Adipocyte (in vitro differentiated cells): Measurements from ENCODE around the gene ANO10.

Experiments used
- DNase-seq: peaks from one replicate; pipeline ENCODE4 v3.0.0-alpha.2; 2015; ENCODE audit warnings: low read depth
- H3K27me3 ChIP-seq: replicated peaks from 2 replicates; pipeline ENCODE4 v1.7.0; 2013; ENCODE audit warnings: mild to moderate bottlenecking, low read length, moderate library complexity; ENCODE audit not compliant: control insufficient read depth, insufficient read depth
- H3K36me3 ChIP-seq: 2 replicates; pipeline ENCODE4 v1.7.0; 2013; ENCODE audit warnings: low read length, mild to moderate bottlenecking, moderate library complexity; ENCODE audit not compliant: control insufficient read depth, insufficient read depth, severe bottlenecking
- H3K4me1 ChIP-seq: 2 replicates; pipeline ENCODE4 v1.7.0; 2013; ENCODE audit warnings: mild to moderate bottlenecking, low read length, moderate library complexity; ENCODE audit not compliant: control insufficient read depth, insufficient read depth
- H3K4me3 ChIP-seq: 2 replicates; pipeline ENCODE4 v1.7.0; 2013; ENCODE audit warnings: mild to moderate bottlenecking, low read length, moderate library complexity
- H3K9ac ChIP-seq: 2 replicates; pipeline ENCODE4 v1.7.0; 2013; ENCODE audit warnings: mild to moderate bottlenecking, low read length, moderate library complexity
- H3K9me3 ChIP-seq: 2 replicates; pipeline ENCODE4 v1.7.0; 2013; ENCODE audit warnings: mild to moderate bottlenecking, low read length, moderate library complexity; ENCODE audit not compliant: control insufficient read depth

Gene ANO10

DNA sequence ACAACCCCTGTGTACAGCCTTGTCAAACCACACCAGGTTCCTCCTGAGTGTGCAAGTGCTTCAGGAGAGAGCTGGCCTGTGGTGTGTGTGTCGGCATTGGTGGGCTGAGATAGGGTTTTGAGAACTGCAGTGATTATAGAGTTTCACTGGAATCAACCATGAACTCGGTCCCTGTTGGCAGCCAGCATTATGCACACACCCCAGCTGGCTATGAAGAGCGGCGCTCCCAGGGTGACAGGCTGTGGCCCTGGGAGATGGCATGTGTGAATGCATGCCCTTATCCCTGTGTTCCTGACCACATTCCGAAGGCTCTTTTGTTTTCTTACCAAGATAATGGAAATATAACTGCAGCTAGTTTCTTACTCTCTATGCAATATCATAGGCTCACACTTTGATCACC, 233.6 kb downstream of the ANO10 start:
- no peaks in the 10 kb centered on the region for H3K27me3 ChIP-seq
- H3K4me1 ChIP-seq, result no peaks in the 10 kb centered on the region
- no peak overlapping the region for H3K4me3 ChIP-seq
- no peak for DNase-seq
- no peaks in the 10 kb centered on the region for H3K36me3 ChIP-seq
- H3K9ac ChIP-seq, result no peak overlapping the region
- peaks cover 3% of the 10 kb centered on the region for H3K9me3 ChIP-seq

DNA sequence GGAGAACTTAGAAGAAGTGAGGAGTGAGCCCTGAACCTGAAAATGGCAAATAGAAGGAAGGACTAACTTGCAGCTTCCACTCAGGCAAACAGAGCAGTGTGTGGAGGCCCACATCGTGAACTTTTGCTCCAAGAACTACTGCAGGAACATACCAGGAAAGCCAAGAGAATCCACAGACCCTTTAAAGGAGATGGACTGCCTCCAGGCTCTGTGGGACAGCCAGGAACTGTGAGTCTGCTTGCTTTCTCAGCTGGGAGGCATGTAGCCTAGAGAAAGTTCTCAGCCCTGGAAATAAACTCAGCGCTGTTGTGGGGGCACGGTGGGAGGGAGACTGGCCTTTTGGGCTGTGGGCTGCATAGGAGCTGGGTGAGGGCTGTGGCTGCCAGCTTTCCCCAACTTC, 242.5 kb downstream of the ANO10 start:
- peaks cover 23% of the 10 kb centered on the region for H3K4me1 ChIP-seq
- DNase-seq, result peak; percentile 77
- no peaks in the 10 kb centered on the region for H3K36me3 ChIP-seq
- H3K9me3 ChIP-seq, result no peaks in the 10 kb centered on the region
- peak overlapping the region; percentile 9 for H3K4me3 ChIP-seq
- no peaks in the 10 kb centered on the region for H3K27me3 ChIP-seq
- peak overlapping the region; percentile 17 for H3K9ac ChIP-seq

DNA sequence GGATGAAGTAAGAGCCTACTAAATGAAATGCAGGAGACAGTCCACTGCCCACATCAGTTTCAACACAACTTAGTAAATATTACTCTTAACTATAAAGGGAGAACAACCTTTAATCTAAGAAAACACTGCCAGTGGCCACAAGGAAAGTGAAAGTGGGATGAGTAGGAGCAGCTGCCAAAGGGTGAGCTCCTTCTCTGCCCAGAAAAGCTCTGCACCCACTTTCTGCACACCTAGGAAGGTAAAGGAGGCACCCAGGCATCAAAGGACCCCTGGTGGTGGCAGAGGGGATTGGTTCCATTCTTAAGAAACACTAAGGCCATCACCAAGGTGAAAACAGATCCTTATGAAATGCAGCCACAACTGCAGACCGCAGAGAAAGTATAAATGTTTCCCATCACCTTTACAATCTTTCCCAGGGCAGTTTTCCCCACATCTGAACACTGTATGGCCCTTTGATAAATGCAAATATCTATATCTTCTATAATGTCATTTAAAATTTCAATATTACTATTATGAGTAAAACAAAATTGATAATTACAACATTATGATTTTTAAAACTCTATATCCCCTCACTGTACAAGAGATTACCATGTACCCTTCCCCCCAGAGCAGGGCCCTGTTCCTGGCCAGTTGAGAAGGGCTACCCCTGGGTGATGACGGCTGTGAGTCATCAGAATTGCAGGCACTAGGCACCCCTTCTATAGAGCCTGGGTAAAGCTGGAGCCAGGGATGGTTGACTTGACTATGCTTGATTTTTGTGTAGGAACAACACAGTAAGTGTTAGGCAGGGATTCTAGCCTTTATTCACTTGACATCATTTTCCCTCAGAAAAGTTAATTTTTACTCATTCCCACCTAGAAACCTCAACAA, 243.5 kb downstream of the ANO10 start:
- H3K27me3 ChIP-seq, result no peaks in the 10 kb centered on the region
- peak overlapping the region; percentile 36 for H3K4me3 ChIP-seq
- peak; percentile 52 for DNase-seq
- H3K9ac ChIP-seq, result peak overlapping the region; percentile 17
- no peaks in the 10 kb centered on the region for H3K36me3 ChIP-seq
- H3K4me1 ChIP-seq, result peaks cover 23% of the 10 kb centered on the region
- no peaks in the 10 kb centered on the region for H3K9me3 ChIP-seq

DNA sequence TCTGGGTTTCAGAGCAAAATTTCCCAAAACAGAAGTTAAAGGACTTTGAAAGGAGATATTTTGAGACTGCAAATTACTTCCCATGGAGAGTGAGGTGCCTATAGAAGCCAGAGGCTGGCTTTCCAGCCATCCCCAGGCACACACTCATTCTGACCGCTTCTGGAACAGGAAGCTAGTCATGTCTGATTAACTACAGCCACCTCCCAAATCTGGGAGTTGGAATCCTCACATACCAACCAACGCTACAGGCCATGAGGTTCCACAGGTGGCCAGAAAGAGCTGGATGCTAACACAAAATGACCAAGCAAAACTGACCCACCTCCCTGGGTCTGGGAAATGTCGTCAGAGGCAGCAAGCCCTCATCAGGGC, 248.3 kb downstream of the ANO10 start:
- Histone ChIP-seq H3K9ac (no peak overlapping the region), H3K4me1 (peaks cover 9% of the 10 kb centered on the region), H3K9me3 (no peaks in the 10 kb centered on the region), H3K4me3 (no peak overlapping the region), H3K36me3 (no peaks in the 10 kb centered on the region), H3K27me3 (no peaks in the 10 kb centered on the region)
- DNase-seq, result no peak

DNA sequence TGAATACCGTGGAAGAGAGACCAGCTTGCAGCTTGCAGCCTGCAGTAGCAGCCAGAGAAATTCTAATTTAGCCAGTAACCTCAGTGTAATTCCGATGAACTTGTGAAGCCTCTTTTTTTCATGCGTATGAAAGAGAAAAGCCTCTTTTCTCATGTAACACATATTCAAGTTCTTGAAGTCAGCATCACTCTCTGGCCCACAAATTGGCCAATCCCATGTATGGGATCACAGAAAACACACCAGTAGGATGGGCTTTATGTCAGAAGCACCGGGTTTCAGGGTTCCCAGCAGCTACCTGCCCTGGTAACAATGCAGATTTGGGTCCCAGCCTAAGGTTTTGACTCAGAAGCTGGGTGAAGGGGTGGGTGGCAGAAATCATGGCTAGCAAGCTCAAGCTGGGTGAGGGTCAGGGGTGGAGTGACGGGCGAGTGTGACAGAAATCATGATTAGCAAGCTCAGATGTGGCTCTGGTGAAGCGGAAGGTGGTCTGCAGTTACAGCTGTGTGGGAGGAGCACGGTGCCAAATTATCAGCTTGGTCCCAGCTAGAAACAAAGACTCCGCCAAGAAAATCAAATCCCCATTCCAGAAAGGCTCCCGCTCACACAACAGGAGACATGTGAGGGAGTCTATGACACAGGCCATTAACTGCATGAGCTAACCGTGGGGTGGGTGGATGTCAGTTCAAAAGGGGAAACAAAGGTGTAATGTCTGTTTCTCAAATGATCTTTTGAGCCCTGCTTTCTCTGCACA, 248.8 kb downstream of the ANO10 start:
- Histone ChIP-seq H3K9ac (no peak overlapping the region), H3K36me3 (no peaks in the 10 kb centered on the region), H3K4me1 (peaks cover 4% of the 10 kb centered on the region), H3K27me3 (no peaks in the 10 kb centered on the region), H3K9me3 (no peaks in the 10 kb centered on the region), H3K4me3 (no peak overlapping the region)
- DNase-seq, result no peak

DNA sequence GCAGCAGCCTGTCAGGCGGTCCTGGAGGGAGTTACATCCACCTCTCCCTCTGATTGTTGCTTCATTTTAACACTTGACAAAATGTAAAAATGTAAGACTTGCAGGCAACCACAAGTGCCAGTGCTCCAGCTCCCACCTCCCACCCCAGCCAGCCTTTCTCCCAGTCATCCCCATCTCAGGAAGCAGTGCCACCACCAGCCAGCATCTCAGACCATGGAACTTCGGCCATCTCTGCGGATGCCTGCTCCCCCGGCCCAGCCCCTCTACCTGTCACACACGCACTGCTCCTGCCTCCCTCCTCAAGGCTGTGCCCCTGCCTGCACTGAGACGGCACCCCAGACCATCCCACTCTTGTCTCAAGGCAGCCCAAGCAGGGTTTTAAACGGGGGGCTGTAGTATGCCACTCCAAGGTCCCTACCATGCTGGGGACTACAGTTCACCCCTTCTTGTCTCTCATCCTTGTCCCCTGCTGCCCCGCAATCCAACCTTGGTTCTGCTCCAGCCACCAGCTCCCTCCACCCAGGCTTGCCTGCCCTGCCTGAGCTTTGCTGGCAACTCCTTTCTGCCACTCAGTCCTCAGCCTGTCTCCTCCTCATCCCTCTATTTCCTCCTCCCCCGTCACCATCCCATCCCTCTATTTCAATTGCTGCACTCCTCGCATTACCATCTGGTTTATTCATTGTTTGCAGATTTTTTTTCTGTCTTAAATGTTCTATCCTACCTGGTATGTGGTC, 249.6 kb downstream of the ANO10 start:
- Histone ChIP-seq H3K9me3 (no peaks in the 10 kb centered on the region), H3K4me3 (no peak overlapping the region), H3K4me1 (no peaks in the 10 kb centered on the region), H3K36me3 (no peaks in the 10 kb centered on the region), H3K27me3 (no peaks in the 10 kb centered on the region), H3K9ac (no peak overlapping the region)
- no peak for DNase-seq

DNA sequence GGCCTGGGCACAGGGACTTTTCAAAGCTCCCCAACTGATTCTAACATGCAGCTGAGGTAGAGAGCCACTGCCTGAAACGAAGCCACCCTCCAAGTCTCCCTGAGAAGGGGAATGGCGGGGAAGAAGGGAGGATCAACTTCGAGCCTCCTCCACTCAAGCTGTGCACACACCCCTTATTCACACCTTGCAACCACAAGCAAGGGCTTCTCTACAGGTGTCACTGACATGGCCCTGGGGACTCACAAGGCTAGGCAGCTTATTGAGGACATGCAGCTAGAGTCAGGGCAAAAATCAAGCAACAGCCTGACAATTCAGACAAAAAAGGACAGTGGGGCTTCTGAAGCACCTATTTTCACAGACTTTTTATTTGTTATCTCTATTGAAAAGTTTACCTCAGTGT, 250.3 kb downstream of the ANO10 start:
- Histone ChIP-seq H3K36me3 (no peaks in the 10 kb centered on the region), H3K4me3 (no peak overlapping the region), H3K27me3 (no peaks in the 10 kb centered on the region), H3K9me3 (no peaks in the 10 kb centered on the region), H3K4me1 (peaks cover 5% of the 10 kb centered on the region), H3K9ac (no peak overlapping the region)
- DNase-seq, result no peak

DNA sequence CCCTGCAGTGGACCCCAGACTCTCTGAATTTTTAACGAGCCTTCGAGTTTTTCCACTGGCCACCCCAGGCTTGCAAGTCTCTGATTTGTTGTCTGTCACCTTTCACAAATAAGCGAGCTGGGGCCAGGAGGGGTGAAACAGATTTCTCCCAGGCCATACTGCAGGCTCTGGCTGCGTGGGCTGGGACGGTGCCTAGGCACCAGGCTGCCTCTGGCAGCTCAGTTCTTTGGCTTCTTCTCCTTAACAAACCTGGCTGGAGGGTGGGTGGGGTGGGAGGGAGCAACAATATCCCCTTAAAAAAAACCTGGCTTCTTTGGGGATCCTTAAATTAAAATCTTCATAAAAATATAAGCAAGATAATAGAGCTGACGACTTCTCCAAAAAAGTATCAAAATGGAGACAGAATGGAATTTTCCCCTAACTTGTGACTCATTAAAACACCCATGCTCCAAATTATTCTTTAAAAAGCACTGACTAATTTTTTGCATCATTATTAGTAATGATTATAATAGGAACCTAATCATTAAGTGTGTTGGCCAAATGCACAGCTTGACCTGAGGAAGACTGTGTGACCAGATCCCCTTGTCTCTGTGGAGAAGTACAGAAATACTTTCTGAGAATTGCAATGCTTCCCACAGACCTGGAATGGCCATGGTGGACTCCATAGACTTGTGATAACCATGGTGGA, 251.4 kb downstream of the ANO10 start:
- peaks cover 13% of the 10 kb centered on the region for H3K4me1 ChIP-seq
- no peak overlapping the region for H3K4me3 ChIP-seq
- no peaks in the 10 kb centered on the region for H3K9me3 ChIP-seq
- DNase-seq, result no peak
- H3K36me3 ChIP-seq, result no peaks in the 10 kb centered on the region
- no peaks in the 10 kb centered on the region for H3K27me3 ChIP-seq
- H3K9ac ChIP-seq, result no peak overlapping the region

DNA sequence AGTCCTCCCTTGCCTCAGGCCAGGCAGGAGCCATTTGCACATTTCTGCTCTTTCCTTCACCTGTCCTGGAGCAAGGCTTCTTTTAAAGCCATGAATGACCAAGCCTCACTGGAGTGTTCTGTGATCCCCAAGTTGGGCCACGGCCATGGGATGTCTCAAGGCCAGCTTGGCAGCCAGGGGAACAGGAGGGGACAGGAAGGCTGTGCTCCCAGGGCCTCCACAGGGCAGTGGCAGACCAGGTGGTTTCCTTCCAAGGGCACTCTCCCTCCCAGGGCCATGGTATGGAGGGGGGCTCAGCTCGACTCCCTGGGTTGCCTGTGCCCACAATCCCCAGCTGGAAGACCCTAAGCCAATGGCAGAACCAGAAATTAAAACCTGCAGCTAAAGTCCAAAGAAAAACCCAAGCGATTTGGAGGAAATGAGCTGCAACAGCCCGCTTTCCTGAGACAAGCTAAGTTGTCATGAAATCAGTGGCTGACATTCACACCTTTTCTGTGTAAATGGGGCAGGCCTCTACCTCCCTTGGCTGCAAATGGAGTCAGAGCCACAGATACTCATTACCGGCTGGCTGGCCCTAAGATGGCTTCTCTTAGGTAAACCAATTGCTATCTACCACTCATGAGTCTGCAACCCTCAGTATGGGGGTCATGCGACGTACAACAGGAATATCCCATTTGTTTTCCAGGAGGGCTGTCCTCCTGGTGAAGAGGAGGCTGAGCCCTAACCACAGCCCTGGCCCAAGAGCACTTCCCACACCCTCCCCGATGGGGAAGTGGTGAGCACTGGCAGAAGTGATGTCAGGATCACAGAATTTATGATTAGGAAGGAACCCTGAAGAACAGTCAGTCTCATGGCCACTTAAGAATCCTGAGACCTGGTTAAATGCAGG, 252.2 kb downstream of the ANO10 start:
- H3K9me3 ChIP-seq, result no peaks in the 10 kb centered on the region
- no peak overlapping the region for H3K4me3 ChIP-seq
- H3K4me1 ChIP-seq, result peaks cover 13% of the 10 kb centered on the region
- H3K9ac ChIP-seq, result no peak overlapping the region
- DNase-seq, result no peak
- no peaks in the 10 kb centered on the region for H3K36me3 ChIP-seq
- H3K27me3 ChIP-seq, result no peaks in the 10 kb centered on the region

DNA sequence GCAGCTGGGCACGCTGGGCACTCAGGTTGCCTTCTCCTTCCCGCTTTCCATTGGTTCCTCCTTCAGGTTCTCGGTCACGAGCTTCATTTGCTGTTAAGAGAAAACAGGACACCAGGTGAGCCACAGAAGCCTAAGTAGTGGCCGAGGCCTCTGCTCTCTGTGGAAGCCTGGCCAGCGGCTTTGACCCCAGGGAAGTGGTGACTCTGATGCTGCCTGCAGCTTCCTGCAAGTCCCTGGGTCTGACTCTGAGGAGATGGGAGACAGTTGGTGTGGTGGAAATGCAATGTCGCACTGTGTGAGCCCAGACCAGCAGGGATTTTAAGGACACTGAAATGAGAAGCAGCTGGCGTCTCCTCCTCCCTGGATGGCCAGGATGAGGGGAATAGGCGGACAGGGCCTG, 254.9 kb downstream of the ANO10 start:
- no peaks in the 10 kb centered on the region for H3K36me3 ChIP-seq
- H3K4me3 ChIP-seq, result no peak overlapping the region
- no peaks in the 10 kb centered on the region for H3K9me3 ChIP-seq
- peaks cover 13% of the 10 kb centered on the region for H3K4me1 ChIP-seq
- H3K9ac ChIP-seq, result no peak overlapping the region
- H3K27me3 ChIP-seq, result no peaks in the 10 kb centered on the region
- no peak for DNase-seq
